GM10847 (cell line): Measurements from ENCODE around the gene TEX12.

Source experiments
- POLR2A ChIP-seq: IDR thresholded peaks from 2 replicates; pipeline ENCODE4 v1.6.1; 2011; ENCODE audit not compliant: insufficient read length; ENCODE audit errors: extremely low read depth

TEX12 gene, protein sequence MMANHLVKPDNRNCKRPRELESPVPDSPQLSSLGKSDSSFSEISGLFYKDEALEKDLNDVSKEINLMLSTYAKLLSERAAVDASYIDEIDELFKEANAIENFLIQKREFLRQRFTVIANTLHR

DNA sequence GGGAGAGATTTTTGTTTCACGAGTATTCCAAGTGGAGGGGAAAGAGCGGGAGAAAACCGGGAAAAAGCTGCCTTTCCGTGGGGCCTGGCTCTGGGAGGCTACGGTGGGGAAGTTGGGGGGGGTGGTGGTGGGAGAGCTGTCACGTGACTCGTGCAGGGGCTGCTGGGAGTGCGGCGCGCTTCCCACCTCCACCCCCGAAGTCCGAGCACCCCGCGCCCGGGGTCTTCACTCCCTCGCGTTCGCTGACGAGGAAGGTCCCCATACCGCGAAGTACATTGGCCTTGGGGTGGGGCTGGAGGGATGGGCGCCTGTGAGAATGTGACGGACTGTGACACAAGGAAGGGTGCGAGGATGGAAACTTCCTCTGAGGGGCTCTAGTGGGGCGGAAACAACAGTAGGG, at the start of gene TEX12:
TSS of gene TEX12 (plus strand) at position 228 of the 400 bp plus-strand sequence. CDS start 1,897 bp downstream, outside the sequence.
- no peak for TF ChIP-seq POLR2A

DNA sequence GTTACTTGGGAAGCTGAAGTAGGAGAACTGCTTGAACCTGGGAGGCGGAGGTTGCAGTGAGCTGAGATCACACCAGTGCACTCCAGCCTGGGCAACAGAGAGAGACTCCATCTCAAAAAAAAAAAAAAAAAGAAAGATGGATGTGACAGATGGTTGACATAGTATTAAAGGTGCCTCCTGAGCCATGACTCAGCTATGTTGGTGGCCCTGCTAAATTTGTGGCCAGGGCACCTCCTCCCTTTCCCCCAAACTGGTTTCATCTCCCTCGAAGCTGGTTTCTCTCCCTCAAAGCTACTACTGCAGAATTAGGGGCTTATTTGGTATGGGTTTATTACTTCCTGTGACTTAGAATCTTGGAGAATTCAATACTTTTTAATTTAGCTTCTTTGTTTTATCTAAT, 49.0 kb upstream of the TEX12 start:
- TF ChIP-seq POLR2A: no peak

DNA sequence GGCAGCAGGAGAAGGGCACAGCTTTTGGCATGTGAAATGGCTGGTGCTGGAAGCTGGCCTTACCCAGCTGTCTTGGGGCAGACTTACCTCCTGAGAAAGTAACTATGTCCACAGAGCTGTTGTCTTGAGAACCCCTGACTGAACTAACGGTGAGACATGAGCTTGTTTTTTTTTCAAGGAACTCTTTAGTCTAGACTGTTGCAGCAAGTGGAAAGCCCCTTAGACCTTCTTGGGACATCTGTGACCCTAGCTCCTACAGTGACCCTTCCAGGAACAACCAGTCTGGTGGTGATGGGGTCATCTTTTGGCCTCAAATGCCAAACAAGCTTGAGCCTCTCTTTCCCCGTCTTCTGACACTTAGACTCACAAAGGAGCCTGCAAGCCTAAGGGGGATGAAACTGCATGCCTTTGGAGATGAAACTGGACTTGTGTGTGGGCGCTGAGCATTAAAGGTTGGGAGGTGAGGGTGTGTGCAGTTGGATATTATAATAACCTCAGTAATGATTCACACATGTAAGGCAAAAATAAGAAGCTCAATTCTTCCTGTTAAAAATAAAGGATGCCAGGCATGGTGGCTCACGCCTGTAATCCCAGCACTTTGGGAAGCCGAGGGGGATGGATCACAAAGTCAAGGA, 45.1 kb upstream of the TEX12 start:
- no peak for TF ChIP-seq POLR2A

DNA sequence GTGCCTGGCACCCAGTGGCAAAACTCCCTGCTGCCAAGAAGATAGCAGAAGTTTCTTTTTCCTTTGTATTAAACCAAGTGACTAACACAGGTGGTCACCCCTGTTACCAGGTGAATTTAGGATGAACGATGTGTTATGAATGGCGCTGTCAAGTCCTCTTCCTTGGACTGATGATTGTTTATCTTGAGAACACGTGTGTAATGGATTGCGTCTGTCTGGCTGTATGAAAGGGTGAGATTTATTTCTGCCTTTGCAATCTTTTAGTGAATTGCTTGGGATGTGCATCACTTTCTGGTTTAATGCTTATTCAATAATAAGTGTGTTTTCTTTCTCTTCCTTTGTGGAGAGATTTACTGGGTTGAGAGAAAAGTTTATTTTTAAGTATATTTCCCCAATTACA, 44.0 kb upstream of the TEX12 start:
- TF ChIP-seq POLR2A: no peak

DNA sequence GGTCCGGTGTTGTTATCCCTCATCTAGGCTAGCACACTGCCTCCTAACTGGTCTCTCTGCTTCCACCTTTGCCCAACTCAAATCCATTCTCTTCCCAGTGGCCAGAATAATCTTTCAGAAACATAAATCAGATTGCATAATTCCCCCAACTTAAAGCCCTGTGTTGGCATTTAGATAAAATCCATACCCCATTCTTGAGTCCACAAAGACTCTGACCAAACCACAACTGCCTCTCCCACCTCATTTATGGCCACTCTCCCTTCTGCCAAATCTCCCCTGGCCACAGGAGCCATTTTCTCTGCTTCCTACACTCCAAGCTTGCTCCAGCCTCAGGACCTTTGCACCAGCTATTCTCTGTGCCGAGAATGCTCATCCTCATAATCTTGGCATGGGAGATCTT, 40.1 kb upstream of the TEX12 start:
- no peak for TF ChIP-seq POLR2A

DNA sequence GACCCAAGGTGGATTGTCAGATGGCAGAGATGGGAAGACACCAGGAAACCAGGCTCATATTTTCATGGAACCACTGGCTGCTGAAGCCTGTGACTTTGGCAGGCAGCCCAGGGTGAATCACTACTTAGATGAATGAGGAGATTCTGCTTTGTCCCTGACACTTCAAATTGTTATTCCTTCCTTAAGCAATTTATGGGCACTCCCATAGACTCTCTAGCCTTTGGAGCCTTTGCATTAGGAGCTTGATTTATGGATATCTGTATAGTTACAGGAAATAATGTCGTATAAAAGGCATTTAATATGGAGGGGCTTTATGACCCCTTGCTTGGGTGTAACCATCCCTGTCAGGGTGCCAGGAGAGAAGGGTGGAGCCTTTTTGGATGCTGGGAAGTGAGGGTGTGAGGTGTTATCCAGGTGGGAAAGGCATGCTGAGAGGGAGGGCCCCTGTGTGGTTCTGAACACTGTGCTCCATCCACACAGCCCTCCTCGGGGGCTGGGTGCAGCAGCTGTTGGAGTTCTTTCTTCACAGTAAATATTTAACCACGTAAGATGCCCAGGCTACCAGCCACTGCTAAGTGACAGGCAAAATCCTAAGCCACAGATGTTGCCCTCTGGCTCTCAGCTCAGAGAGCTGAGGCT, 38.6 kb upstream of the TEX12 start:
- TF ChIP-seq POLR2A: no peak

DNA sequence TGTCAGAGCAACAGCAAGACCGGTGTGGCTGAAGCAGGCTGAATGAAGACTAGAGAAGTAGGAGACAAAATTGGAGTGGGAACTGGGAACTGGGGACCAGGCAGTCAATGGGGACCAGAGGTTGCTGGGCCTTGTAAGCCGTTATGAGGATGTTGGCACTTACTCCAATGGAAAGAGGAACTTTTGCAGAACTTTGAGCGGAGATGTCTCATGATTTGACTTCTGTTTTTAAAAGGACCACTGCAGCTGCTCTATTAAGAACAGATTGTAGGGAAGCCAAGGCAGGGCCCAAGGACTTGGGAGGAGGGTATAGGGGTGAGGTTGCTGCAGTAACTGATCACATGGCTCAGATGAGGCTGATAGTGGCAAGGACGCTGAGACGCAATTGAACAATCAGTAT, 37.5 kb upstream of the TEX12 start:
- no peak for TF ChIP-seq POLR2A

DNA sequence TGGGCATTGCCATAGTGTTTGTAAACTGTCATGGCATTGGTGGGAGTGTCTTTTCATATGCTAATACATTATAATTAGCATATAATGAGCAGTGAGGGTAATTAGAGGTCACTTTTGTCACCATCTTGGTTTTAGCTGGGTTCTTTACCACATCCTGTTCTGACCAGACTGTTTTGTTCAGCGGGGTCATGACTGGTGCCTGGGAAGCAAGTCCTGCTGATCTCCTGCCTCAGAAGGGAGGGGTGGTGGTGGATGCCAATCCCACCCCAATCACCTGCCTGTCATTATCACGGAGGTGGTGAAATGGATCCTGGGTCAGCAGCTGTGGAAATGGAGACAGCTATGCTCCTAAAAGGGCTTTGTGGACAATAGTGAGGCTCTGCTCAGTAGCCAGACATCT, 34.4 kb upstream of the TEX12 start:
- no peak for TF ChIP-seq POLR2A

DNA sequence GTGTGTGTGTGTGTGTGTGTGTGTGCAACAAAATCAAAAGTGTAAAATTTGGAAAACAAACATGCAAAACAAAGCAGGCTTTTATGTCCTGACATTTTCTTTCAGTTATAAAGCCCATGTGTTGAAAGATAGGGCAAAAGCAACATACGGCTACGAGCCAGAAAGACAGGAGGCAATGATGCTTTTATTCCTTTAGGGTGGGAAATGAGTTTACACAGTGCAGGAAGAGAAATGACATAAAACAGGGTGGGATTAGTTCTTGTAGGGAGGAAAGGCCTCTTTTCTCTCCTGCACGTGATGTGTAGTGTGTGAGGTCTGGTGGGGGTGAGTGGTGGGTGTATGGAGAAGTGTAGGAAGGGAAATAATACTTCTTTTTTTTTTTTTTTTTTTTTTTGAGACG, 32.7 kb upstream of the TEX12 start:
- TF ChIP-seq POLR2A: no peak

DNA sequence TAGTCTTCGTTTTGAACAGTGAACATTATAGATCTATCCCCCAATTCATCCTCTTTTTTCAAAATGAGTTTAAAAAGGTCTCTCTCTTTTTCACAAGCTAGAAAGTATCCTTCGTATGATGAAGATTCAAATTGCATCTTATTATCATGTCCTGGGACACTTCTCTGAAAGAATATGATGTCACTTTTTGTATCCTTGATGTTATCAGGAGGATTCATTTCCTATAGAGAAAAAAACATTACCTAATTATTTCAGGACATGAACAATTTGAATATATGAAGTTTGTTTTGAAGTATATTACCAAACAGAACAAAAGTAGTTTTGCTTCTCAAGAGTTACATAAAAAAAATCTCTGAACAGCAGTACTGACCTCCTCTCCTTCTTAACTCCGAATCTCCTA, 23.6 kb upstream of the TEX12 start:
- TF ChIP-seq POLR2A: no peak

DNA sequence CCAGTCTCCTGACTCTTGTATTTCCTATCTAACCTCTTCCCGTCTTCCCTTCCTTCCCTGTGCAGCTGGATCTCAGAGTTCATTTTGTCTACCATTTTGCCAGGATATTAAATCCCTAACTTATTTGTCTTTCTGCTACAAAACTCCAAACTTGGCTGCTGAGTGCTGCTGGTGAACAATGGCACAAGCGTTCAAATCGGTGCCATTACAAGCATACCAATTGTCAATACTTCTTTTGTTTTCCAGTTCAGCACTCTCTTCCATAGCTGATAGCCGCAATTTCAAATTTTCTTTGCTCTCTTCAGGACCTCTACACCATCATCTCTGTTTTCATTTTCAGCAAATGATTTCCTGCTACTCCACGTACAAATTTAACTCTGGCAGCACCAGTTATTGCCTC, 16.7 kb upstream of the TEX12 start:
- TF ChIP-seq POLR2A: no peak

DNA sequence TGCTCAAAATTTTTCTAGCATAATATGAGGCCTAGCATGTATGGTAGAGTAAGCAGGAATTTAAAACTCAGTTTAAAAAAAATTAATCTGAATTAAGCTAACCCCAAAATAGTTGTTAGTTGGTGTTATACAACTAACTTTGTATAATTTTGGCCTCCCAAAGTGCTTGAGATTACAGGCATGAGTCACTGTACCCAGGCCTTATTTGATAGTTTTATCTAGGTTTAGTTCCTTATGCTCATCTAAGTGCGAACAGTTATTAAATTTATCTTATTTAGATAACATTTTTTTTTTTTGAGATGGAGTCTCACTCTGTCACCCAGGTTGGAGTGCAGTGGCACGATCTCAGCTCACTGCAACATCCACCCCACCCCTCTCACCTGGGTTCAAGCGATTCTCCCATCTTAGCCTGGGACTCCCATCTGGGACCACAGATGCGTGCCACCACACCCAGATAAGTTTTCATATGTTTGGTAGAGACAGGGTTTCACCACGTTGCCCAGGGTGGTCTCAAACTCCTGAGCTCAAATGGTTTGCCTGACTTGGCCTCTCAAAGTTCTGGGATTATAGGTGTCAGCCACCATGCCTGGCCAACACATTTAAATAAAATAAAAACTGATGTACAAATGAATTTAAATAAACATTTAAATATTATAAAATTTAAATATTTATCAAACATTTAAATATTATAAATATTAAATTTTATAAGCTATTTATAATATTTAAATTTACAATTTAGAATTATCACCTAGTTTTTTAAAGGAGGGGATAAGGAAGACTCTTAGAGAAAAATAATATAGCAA, 10.8 kb upstream of the TEX12 start:
- TF ChIP-seq POLR2A: no peak

DNA sequence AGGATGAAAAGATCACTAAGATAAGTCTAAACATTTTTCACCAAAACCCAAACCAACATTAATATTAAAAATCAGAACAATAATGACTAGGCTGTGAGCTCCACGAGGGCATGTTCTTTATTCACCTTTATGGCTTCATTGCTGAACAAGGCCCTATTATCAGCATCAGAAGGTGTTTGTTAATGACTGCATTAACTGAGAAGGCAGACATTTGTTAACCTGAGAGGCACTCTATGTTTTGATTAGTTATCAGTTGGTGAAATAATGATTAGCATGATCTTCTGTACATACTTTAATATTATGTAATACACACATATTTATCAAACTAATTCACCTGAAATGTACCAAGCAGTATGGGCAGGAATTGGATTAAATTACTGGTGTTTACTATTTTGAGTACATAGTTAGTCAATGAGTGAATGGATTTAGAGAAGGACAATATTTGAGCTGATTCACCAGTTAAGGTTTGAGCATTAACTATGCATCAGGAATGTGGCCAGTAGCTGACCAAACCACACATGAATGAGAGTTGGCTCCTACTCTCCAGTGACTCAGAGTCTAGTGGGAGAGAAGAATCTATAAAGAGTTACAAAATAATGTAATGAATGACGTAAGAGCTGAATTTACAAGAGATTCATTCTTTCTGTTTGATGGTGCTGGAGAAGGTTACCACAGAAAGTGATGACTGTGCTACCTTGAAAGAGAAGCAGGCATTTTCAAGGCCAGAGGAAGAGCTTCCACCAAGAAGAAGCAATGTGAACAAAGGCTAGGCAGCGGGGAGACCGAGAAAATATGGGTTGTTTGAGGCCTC, 10.0 kb upstream of the TEX12 start:
- TF ChIP-seq POLR2A: no peak

DNA sequence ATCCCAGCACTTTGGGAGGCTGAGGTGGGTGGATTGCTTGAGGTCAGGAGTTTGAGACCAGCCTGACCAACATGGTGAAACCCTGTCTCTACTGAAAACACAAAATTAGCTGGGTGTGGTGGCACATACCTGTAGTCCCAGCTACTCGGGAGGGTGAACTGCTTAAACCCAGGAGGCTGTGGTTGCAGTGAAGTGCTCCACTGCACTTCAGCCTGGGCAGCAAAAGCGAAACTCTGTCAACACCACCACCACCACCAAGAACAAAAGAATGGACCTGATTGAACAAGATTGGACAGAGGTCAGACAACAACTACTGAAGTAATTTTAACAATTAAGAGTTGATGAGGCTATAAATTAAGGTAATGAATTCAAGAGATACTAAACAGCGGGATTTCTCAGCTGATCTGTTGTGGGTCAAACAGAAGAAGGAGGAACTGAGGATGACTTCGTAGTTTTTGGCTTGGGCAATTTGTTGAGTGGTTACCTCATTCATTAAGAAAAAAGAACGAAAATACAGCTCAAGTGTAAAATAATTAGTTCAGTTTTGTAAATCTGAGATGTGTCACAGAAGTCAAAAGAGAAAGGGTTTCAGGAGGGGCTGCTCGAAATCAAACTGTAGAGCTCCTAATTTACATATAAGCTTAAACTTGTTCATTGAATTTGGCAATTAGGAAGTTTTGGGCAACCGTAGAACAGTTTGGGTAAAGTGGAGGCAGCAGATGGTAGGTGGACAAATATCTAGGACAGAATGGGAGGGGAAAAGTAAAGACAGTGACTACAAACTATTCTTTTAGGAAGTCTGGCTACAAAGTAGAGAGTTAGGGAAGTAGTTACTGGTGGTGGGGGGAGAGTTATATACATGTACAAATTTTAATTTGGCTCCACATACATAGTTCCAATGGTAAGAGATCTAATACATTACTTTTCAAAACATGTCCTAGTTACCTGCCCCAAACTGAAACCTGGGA, 7.8 kb upstream of the TEX12 start:
- no peak for TF ChIP-seq POLR2A

DNA sequence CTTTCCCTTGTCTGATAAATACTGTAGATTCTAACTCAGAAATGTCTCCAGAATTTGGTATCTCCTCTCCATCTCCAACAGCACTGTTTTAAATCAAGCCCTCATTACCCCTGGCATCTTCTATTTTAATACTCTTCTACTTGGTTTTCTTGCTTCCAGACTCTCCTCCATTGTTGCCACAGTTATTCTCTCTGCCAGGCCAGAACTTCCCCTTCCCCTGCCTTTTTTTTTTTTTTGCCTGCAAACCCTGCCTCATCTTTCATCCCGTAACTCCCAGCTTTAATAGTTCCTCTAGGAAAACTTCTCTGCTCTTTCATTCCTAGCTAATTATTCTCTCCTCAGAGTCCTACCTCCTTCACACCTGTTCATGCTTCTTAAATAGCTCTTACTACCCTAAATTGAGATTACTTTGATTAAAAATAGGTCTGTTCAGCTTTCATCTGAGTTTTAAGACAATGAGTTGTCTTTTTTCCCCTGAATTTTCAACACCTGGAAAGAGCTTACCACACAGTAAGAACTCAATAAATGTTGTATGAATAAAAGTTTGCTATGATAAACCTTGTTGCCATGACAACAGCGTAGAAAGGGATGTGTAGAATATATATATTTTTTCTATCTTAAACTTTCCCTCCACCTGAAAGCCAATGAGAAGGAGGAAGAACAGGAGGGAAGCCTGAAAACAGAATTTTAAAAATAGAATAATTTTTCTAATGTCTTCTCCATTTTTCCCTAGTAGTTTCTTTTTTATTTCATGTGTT, 6.9 kb upstream of the TEX12 start:
- no peak for TF ChIP-seq POLR2A
